Neural progenitor cell (in vitro differentiated cells): ENCODE measurements around the gene PRUNE2. TPM values are rescaled to one million over a fixed set of nuclear protein-coding genes. Genes with fewer than 3 reads are reported as not detected.

ENCODE experiments used
- DNase-seq: peaks from one replicate; pipeline ENCODE4 v3.0.0-alpha.2; 2016; ENCODE audit warnings: low spot score
- H2AFZ ChIP-seq: fragments of 200-600 bp; sonication (generic); replicated peaks from 2 replicates; pipeline ENCODE4 v1.6.1; 2016; ENCODE audit warnings: antibody characterized with exemption
- H3F3A ChIP-seq: fragments of 200-600 bp; sonication (generic); 2 replicates; pipeline ENCODE4 v1.6.1; 2016; ENCODE audit warnings: antibody characterized with exemption, low read depth
- H3K27ac ChIP-seq: fragments of 200-600 bp; sonication (generic); 2 replicates; pipeline ENCODE4 v1.5.1; 2016; ENCODE audit warnings: mild to moderate bottlenecking
- H3K27me3 ChIP-seq: fragments of 200-600 bp; sonication (generic); 2 replicates; pipeline ENCODE4 v1.6.1; 2016; ENCODE audit warnings: mild to moderate bottlenecking, moderate library complexity
- H3K36me3 ChIP-seq: fragments of 200-600 bp; sonication (generic); 2 replicates; pipeline ENCODE4 v1.5.1; 2016
- H3K4me1 ChIP-seq: fragments of 200-600 bp; sonication (generic); 2 replicates; pipeline ENCODE4 v1.6.1; 2016; ENCODE audit warnings: mixed run types
- H3K4me2 ChIP-seq: fragments of 200-600 bp; sonication (generic); 2 replicates; pipeline ENCODE4 v1.6.1; 2016
- H3K4me3 ChIP-seq: fragments of 200-600 bp; sonication (generic); 2 replicates; pipeline ENCODE4 v1.5.1; 2016
- H3K79me2 ChIP-seq: fragments of 200-600 bp; sonication (generic); 2 replicates; pipeline ENCODE4 v1.6.1; 2016; ENCODE audit warnings: low read depth
- H3K9ac ChIP-seq: fragments of 200-600 bp; sonication (generic); 2 replicates; pipeline ENCODE4 v1.6.1; 2016
- H3K9me3 ChIP-seq: fragments of 200-600 bp; sonication (generic); 2 replicates; pipeline ENCODE4 v1.5.1; 2016; ENCODE audit warnings: low read depth
- H4K20me1 ChIP-seq: fragments of 200-600 bp; sonication (generic); 2 replicates; pipeline ENCODE4 v1.6.1; 2016; ENCODE audit warnings: low read depth
- H3K27ac Mint-ChIP-seq: 3 replicates; pipeline ENCODE4 v1.8.0; 2021; ENCODE audit warnings: mixed read lengths
- H3K27me3 Mint-ChIP-seq: 2 replicates; pipeline ENCODE4 v1.8.0; 2022; ENCODE audit warnings: low read depth, mild to moderate bottlenecking, inconsistent platforms, moderate library complexity, mixed read lengths; ENCODE audit not compliant: insufficient read depth
- H3K36me3 Mint-ChIP-seq: 3 replicates; pipeline ENCODE4 v1.8.0; 2021; ENCODE audit warnings: mixed read lengths
- H3K4me1 Mint-ChIP-seq: 3 replicates; pipeline ENCODE4 v1.8.0; 2021; ENCODE audit warnings: mixed read lengths
- H3K4me3 Mint-ChIP-seq: 3 replicates; pipeline ENCODE4 v1.8.0; 2021; ENCODE audit warnings: mild to moderate bottlenecking, moderate library complexity, mixed read lengths
- H3K9me3 Mint-ChIP-seq: 3 replicates; pipeline ENCODE4 v1.8.0; 2020; ENCODE audit warnings: mixed read lengths
- CTCF ChIP-seq: fragments of 200-600 bp; sonication (generic); IDR thresholded peaks from 2 replicates; pipeline ENCODE4 v1.5.1; 2017; ENCODE audit warnings: antibody characterized with exemption, mild to moderate bottlenecking
- EZH2 ChIP-seq: fragments of 200-600 bp; sonication (generic); IDR thresholded peaks from 2 replicates; pipeline ENCODE4 v1.6.1; 2017; ENCODE audit warnings: antibody characterized with exemption, mild to moderate bottlenecking, moderate library complexity
- EZH2phosphoT487 ChIP-seq: fragments of 200-600 bp; sonication (generic); IDR thresholded peaks from 2 replicates; pipeline ENCODE4 v1.6.1; 2017; ENCODE audit warnings: antibody characterized with exemption
- total RNA-seq: library from RNA; depleted of rRNA; stranded (reverse); fragments of >200 nt; gene quantifications from 2 replicates; pipeline ENCODE4 v1.2.3, GENCODE V29; 2015; ENCODE audit warnings: low replicate concordance

PRUNE2 gene
- total RNA-seq, 1 donor from 2014 or later: 28.2 TPM

DNA sequence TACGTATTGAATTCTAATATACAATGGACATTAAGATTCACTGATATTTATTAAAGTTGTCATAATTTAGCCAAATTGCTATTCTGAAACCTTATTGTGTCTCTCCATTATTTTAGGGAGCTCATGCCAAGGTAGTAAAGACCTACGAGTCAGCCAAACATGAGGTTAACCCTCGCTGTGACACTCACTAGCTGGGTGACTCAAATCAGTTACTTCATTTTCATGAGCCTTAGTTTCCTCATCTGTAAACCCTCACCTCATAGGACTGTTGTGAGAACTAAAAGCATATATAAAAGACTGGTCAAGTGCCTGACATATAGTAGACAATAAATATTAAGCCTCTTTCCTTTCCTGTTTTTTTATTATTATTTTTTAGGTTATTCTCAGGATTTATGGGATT, 185.7 kb downstream of the PRUNE2 start:
- no peak overlapping the region for H3K4me3 Mint-ChIP-seq
- Histone ChIP-seq H4K20me1 (no peaks in the 10 kb centered on the region), H3K4me1 (no peaks in the 10 kb centered on the region), H2AFZ (no peak overlapping the region), H3K9me3 (no peaks in the 10 kb centered on the region), H3K27me3 (no peaks in the 10 kb centered on the region), H3K27ac (no peak overlapping the region), H3K36me3 (no peaks in the 10 kb centered on the region), H3K4me2 (no peak overlapping the region), H3K9ac (no peak overlapping the region), H3K79me2 (no peaks in the 10 kb centered on the region), H3K4me3 (no peak overlapping the region), H3F3A (no peaks in the 10 kb centered on the region)
- TF ChIP-seq CTCF: no peak
- no peak for TF ChIP-seq EZH2
- TF ChIP-seq EZH2phosphoT487: no peak
- DNase-seq: no peak
- no peaks in the 10 kb centered on the region for H3K36me3 Mint-ChIP-seq
- peaks cover 2% of the 10 kb centered on the region for H3K27me3 Mint-ChIP-seq
- peaks cover 12% of the 10 kb centered on the region for H3K4me1 Mint-ChIP-seq
- H3K9me3 Mint-ChIP-seq: no peaks in the 10 kb centered on the region
- no peak overlapping the region for H3K27ac Mint-ChIP-seq

DNA sequence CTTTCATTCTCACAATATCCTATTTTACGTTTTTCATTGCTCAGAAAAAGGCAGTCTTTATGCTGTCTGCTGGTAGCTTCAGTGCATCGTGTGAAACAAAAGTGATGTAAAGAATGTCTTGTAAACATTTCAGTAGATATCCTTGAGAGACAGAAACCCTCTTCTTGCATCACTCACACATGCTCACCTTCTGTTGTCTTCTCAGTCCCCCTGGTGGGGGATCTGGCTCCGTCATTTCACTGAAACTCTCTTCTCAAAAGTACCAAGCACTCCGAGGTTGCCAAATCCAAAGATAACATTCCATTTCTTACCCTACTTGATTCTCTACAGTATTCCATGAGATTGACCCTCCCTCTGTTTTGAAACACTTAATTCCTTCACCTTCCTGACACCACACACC, 187.7 kb downstream of the PRUNE2 start:
- TF ChIP-seq CTCF (peak; percentile 26), EZH2 (no peak)
- peak overlapping the region; percentile 72 for H2AFZ ChIP-seq
- no peaks in the 10 kb centered on the region for H3K79me2 ChIP-seq
- H3K9me3 ChIP-seq: no peaks in the 10 kb centered on the region
- no peak for DNase-seq
- H3K4me3 ChIP-seq: no peak overlapping the region
- H3K9me3 Mint-ChIP-seq: no peaks in the 10 kb centered on the region
- no peaks in the 10 kb centered on the region for H3K4me1 ChIP-seq
- no peaks in the 10 kb centered on the region for H3F3A ChIP-seq
- no peak overlapping the region for H3K27ac Mint-ChIP-seq
- H3K9ac ChIP-seq: no peak overlapping the region
- no peaks in the 10 kb centered on the region for H3K36me3 Mint-ChIP-seq
- no peaks in the 10 kb centered on the region for H4K20me1 ChIP-seq
- H3K4me3 Mint-ChIP-seq: no peak overlapping the region
- no peaks in the 10 kb centered on the region for H3K27me3 ChIP-seq
- H3K27me3 Mint-ChIP-seq: peaks cover 2% of the 10 kb centered on the region
- no peak overlapping the region for H3K27ac ChIP-seq
- no peaks in the 10 kb centered on the region for H3K36me3 ChIP-seq
- H3K4me1 Mint-ChIP-seq: peaks cover 12% of the 10 kb centered on the region
- H3K4me2 ChIP-seq: no peak overlapping the region

- Histone ChIP-seq H2AFZ (peak overlapping the region; percentile 72), H3F3A (no peaks in the 10 kb centered on the region), H3K4me2 (no peak overlapping the region), H3K4me3 (no peak overlapping the region), H3K27ac (no peak overlapping the region), H3K9ac (no peak overlapping the region), H3K79me2 (no peaks in the 10 kb centered on the region), H3K27me3 (no peaks in the 10 kb centered on the region), H4K20me1 (no peaks in the 10 kb centered on the region), H3K36me3 (no peaks in the 10 kb centered on the region), H3K9me3 (no peaks in the 10 kb centered on the region), H3K4me1 (no peaks in the 10 kb centered on the region)
- peaks cover 12% of the 10 kb centered on the region for H3K4me1 Mint-ChIP-seq
- no peaks in the 10 kb centered on the region for H3K36me3 Mint-ChIP-seq
- no peak overlapping the region for H3K27ac Mint-ChIP-seq
- no peak for DNase-seq
- H3K27me3 Mint-ChIP-seq: peaks cover 2% of the 10 kb centered on the region
- no peak for TF ChIP-seq EZH2phosphoT487
- no peak for TF ChIP-seq CTCF
- TF ChIP-seq EZH2: no peak
- no peaks in the 10 kb centered on the region for H3K9me3 Mint-ChIP-seq
- no peak overlapping the region for H3K4me3 Mint-ChIP-seq
These were observed 188.3 kb downstream of the PRUNE2 start for GRCh38 chr9:76717613-76718012.

DNA sequence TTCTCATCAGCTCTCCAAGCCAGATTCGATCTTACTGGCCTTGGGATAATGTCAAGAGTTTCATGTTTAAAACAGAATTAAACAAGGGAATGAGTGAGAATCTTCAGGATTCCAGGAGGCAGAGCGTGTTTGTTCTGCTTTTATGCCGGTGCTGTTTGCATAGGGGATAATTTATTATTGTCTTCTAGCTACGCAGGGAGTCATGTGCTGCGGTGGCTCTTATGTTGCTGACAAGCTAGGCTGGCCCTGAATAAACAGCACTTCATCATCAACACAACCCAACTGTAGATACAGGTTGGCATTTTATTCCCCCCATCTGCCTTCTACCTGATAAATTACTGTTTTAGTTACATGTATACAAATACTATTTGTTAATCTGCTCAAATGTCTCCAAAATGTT, 188.7 kb downstream of the PRUNE2 start:
- DNase-seq: no peak
- H3K27ac ChIP-seq: no peak overlapping the region
- no peaks in the 10 kb centered on the region for H3K9me3 ChIP-seq
- TF ChIP-seq EZH2phosphoT487 (no peak), EZH2 (no peak), CTCF (no peak)
- H3K4me1 ChIP-seq: no peaks in the 10 kb centered on the region
- no peaks in the 10 kb centered on the region for H3K9me3 Mint-ChIP-seq
- no peak overlapping the region for H3K9ac ChIP-seq
- no peak overlapping the region for H3K27ac Mint-ChIP-seq
- no peaks in the 10 kb centered on the region for H3K27me3 ChIP-seq
- H3K4me3 ChIP-seq: no peak overlapping the region
- H3F3A ChIP-seq: no peaks in the 10 kb centered on the region
- no peaks in the 10 kb centered on the region for H3K79me2 ChIP-seq
- no peak overlapping the region for H2AFZ ChIP-seq
- H4K20me1 ChIP-seq: no peaks in the 10 kb centered on the region
- H3K4me2 ChIP-seq: no peak overlapping the region
- H3K4me1 Mint-ChIP-seq: peaks cover 12% of the 10 kb centered on the region
- no peaks in the 10 kb centered on the region for H3K36me3 ChIP-seq
- H3K4me3 Mint-ChIP-seq: no peak overlapping the region
- H3K27me3 Mint-ChIP-seq: peaks cover 2% of the 10 kb centered on the region
- no peaks in the 10 kb centered on the region for H3K36me3 Mint-ChIP-seq
